A549 (cell line): Measurements from ENCODE around the gene ERBB2.

Source experiments
- FOSL2 ChIP-seq, 2 experiments: fragments of 450-650 bp in 1 of 2; fragments of >200 bp in 1 of 2; sonication (Bioruptor Twin) in 1 of 2; formaldehyde crosslinking; IDR thresholded peaks; 2 replicates each; pipeline versions ENCODE4 v1.5.0 to v1.6.1; 2016 to 2020; ENCODE audit warnings: mild to moderate bottlenecking in 1 of 2, moderate library complexity in 1 of 2
- JUN ChIP-seq, 2 experiments: fragments of >200 bp; sonication (Bioruptor Twin); formaldehyde crosslinking; IDR thresholded peaks; 2 replicates in 1 of 2; 3 replicates in 1 of 2; pipeline ENCODE4 v1.6.1; 2016 to 2017
- POLR2A ChIP-seq: IDR thresholded peaks from 2 replicates; pipeline ENCODE4 v1.6.1; 2012; ENCODE audit warnings: mild to moderate bottlenecking, low read length
- TF ChIP-seq, protein P1 (sequence below): fragments of >200 bp; sonication (Bioruptor Twin); formaldehyde crosslinking; IDR thresholded peaks from 3 replicates; pipeline ENCODE4 v1.5.1; 2016

DNA sequence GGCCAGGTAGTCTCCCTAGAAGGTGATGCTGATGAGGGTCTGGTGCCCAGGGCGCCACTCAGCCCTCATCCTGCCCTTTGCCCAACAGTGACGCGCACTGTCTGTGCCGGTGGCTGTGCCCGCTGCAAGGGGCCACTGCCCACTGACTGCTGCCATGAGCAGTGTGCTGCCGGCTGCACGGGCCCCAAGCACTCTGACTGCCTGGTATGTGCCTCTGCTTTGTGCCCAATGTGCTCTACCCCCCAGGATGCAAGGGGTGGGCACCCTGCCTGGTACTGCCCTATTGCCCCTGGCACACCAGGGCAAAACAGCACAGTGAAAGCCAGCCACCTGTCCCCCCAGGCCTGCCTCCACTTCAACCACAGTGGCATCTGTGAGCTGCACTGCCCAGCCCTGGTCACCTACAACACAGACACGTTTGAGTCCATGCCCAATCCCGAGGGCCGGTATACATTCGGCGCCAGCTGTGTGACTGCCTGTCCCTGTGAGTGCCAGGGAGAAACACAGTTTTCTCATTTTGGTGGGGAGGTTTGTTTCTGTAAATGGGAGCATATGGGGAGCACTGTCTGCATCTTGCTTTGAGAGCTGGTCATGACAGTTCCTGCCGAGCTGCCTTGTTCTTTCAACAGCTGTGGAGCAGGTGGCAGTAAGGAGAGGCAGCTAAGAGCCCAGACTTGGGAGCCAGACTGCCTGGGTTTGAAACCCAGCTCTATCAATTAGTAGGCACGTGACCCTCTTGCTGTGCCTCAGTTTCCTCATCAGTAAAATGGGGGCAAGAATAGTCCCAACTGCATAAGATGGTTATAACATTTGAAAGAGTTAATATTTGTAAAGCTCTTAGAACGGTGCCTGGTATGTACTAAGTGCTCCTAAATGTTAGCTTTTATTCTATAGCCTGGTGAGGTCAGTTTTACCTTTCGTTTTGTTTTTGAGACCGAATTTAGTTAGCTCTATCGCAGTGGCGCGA, 10.4 kb downstream of the ERBB2 start:
- TF ChIP-seq, protein P1, sequence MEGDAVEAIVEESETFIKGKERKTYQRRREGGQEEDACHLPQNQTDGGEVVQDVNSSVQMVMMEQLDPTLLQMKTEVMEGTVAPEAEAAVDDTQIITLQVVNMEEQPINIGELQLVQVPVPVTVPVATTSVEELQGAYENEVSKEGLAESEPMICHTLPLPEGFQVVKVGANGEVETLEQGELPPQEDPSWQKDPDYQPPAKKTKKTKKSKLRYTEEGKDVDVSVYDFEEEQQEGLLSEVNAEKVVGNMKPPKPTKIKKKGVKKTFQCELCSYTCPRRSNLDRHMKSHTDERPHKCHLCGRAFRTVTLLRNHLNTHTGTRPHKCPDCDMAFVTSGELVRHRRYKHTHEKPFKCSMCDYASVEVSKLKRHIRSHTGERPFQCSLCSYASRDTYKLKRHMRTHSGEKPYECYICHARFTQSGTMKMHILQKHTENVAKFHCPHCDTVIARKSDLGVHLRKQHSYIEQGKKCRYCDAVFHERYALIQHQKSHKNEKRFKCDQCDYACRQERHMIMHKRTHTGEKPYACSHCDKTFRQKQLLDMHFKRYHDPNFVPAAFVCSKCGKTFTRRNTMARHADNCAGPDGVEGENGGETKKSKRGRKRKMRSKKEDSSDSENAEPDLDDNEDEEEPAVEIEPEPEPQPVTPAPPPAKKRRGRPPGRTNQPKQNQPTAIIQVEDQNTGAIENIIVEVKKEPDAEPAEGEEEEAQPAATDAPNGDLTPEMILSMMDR, result no peak
- TF ChIP-seq FOSL2 (IDR thresholded peaks at IDR 0.05), result no peak
- no peak for TF ChIP-seq FOSL2 (CRISPR knock-in tag; IDR thresholded peaks at IDR 0.05)
- no peak for TF ChIP-seq POLR2A
- no peak for TF ChIP-seq JUN (IDR thresholded peaks at IDR 0.05)
